Activated CD4-positive, alpha-beta T cell treated with anti-CD3 and anti-CD28 coated beads, Interleukin-2, Interleukin-6, amounts not matched to agents 100 ng/mL and 50 ng/mL, durations not matched to agents 16 hours and 8 hours (primary cell): ENCODE data around the gene FAM50B.

ENCODE experiments used
- DNase-seq: peaks from one replicate; pipeline ENCODE4 v3.0.0-alpha.2; 2020

The FAM50B gene

DNA sequence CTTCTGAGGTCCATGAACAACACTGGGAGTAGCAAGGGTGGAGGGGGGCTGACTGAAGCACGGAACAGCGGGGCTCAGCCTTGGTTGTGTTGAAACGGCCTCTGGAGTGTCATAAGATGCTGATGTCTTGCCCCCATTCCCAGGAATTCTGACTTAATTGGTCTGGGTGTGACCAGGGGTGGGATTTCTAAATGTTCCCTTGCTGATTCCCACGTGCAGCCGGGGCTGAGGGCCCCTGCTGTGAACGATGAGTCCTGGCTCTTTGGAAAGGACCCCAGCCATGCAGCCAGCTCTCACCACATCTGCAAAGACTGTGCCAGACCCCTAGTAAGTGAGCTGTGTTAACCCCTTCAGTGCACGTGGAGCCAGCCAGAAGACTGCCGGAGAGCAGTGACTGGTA lies 28.6 kb upstream of the FAM50B start:
- DNase-seq, result no peak

DNA sequence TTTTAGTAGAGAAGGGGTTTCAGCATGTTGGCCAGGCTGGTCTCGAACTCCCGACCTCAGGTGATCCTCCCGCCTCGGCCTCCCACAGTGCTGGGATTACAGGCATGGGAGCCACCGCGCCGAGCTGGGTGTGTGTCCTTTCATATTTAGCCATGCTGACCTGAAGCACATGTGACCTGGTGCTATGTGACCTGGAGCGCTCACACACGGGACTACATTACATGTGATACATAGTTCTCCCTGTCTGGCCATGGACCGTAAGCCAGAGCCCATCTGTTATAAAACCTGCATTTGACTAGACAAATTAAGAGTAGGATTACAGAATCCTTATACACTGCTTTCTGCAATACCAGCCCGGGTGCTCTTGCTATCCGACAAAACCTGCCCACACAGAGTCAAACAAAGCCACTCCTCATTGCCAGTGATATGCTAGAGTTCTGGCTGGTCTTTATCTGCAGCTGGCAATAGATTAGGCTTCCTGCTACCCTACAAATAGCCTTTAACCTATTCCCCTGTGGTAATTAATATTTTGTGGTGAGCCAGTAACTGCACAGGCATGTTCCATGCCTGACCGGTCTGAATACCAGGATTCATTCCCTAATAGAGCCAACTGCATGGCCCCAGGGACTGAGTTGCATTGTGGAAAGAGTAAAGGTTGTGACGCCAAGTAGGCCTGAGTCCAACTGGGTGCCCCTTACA lies 26.3 kb upstream of the FAM50B start:
- DNase-seq, result no peak

DNA sequence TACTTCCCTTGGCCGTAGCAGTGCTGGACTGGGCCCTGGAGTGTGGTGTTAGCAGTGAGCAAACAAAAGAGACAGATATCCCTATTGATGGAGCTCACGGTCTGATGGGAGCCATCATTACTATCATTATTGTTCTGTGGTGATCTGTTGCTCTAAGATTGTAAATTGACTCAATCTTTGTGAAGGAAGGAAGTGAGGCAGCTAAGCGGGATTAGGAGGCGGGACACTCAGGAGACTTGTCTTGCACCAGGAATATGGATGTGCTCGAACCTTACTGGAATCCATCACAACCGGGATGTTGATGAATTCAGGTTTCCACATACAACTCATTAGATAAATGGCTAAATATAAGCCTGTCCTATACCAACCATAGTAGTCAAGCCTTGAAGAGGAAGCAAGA lies 25.5 kb upstream of the FAM50B start:
- no peak for DNase-seq

DNA sequence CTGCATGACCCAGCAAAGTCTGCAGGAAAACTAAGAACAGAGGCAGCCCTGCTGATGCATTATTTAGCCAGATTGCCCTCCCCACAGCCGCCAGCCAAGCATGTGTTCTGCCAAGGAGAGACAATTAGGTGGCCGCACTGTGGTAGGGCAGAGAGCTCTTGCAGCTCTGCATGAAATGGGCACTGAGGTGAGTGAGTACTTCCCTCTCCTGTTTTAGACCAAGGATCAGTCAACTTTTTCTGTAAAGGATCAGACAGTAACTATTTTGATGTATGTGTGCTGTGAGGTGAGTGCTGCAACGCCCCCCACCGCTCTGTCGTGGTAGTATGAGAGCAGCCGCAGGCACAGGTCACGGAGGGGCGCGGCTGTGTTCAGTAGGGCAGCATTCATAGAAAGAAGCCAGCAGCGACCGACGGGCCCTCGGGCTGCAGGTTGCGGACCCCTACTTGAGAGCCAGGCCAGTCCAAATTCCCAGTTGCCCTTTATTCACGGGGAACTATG lies 23.8 kb upstream of the FAM50B start:
- DNase-seq, result no peak

DNA sequence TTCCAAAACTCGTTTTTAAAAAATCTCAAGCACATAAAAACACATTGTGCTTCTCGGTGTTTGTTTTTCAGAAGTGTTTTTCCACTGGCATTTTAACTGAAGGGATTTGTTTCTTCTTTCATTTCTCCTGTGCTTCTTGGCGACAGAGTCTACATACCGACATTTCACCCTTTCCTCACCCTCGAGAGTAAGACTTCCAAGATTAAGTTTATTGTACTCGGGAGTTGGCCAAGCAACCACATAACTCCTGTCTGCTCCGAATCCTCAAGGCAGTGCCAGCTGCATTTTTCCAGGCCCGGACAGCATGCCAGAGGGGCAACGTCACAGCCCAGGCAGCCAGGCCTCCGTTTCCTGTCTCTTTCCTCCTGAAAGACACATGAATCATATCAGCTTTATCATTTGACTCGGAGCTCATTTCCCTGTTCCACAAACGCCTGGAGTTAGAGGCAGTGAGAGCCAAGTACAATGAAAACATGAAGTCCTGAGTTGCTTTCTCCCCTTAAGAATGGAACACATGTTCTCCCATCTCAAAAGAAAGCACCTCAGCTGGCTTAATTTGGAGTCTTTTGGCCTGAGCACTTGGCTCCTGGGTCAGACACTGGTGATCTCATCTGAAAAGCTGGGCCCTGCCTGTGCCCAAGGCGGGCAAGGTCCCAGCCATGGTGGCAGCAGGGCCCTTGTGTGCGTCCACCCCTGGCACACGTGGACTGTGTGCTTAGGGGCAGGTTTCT lies 23.2 kb upstream of the FAM50B start:
- no peak for DNase-seq

DNA sequence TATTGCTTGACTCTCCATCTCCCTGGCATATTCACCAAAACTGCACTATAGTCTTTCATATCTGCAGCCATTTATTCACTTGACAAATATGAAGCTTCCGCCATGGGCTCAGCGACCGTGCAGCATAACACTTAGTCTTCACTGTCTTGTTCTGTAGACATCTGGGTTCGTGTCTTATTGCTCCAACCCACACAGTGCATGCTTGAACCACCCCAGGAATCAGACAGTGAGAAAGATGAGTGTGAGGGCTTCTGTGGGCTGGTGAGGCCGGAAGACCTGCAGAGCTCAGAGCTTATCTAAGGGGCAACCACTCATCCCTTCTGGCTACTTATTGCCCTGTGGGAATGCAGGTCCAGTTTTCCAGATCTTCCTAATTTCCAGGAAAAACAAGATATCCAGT lies 19.9 kb upstream of the FAM50B start:
- DNase-seq, result no peak

DNA sequence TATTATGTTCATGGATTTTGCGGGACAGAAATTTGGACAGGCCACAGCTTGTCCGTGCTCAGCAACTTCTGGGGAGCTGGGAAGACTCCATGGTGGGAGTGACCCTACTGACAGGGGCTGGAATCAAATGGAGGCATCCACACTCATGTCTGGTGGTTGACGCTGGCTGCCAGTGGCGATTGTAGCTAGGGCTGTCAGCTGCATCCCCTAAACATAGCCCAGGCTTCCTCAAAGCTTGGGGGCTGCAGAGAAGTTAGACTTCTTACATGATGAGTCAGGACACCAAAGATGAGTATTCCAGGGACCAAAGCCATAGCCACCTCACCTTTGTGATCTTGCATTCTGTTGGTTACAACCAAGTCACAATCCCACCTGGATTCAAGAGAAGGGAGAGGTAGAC lies 18.4 kb upstream of the FAM50B start:
- no peak for DNase-seq

DNA sequence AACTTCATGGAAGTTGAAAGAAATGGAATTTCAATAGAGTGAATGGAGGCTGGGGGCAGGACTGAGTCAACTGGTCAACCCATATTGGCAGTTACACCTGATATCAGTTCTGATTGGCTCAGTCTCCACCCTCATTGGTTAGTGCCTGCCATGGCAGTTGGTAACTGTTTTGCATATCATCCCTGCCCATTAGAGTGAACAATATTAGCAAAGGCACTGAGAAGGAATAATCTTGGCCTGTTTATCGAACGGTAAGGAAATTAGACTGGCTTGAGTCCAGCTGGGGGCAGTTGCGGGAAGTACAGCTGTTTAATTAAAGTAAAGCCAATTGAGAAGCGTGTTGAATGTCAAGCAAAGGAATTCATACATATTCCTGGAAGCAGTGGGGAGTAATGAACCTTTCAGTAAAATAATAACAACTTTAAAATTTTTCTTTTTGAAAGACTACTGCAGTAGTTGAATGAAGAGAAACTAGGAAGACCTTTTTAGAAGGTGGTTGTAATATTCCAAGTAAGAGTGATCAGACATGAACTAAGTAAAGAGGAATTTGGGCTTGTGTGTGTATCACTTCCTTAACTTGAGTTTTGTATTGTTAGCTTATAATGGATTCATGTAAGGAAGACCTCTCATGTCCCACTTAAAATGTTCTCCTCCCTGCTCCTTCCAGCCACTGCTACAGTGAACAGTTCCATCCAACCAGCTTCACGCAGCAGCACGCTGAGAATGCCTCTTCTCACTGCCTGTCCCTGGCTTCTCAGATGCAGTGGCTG lies 17.2 kb upstream of the FAM50B start:
- DNase-seq, result no peak

DNA sequence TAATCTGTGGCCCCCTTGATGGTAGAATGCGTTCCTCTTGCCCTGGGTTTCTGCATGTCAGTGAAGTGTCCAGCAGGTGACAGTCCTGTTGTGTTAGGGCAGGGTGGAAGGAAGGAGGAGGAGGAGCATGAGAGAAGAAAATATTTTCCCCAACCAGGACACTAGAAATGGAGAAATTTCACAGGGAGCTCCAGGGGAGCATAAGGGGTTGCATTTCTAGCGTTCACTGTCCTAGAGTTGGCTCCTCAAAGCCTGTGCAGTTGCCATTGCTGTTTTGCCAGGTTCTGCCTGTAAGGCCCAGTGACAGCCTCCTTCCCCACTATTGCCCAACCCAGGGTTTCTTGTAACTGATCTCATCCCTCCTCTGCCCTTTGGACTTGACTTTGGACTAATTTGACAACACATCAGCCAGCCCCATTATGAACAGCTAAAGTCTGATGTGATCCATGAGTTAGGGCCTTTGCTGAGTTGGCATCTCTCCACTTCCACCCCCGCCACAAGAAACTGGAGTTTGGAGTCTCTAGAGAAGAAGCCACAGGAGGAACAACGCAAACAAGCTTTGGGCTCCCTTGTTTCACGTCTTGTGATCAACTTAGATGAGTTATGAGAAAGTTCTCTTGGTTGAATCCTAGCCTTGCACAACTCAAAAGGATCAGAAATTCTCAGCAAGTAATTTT lies 14.0 kb upstream of the FAM50B start:
- no peak for DNase-seq

DNA sequence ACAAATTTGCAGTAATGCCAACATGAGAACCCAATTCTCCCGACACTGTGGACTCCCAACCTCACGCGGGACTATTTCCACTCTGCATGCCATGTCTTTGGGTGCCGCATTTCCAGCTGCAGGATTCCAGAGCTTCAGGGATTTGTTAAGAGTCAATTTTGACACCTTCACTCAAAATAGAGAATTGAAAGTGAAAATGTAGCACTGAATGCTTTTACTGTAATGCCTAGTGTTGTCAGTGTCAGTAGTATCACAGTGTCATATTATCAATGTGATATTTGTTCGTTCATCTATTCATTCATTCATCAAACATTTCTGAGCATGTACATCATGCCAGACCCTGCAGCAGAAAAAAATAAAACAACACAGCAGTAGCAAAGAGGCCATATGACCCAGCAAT lies 13.4 kb upstream of the FAM50B start:
- no peak for DNase-seq

DNA sequence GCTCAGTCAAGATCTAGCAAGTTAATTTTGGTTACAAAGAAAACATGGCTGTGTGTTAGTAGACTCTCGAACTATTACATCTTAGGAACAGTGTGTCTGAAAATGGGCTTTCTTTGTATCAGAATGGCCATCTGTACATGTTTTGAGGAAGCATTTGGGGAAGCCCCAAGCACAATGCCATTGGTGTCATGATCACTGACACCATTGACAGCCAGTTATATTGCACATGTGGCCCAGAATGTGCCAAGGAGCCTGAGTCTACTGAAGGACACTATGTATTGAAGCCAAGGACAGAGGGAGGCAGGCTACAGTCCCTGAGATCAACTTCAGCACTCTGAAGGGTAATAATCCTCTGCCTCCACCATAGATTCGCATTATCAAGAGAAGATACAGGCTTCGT lies 12.6 kb upstream of the FAM50B start:
- no peak for DNase-seq

DNA sequence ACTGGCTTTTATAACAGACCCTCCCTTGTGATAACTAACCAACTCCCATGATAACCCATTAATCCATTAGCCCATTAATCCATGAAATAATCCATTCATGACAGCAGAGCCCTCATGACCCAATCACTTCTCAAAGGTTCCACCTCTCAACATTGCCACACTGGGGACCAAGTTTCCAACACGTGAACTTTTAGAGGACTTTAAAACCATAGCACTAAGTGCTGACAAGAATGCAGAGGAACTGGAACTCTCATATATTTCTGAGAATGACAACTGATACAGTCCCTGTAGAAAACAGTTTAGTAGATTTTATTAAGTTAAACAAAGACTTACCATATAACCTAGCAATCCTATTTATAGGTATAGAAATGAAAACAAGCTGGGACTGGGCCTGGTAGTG lies 11.4 kb upstream of the FAM50B start:
- no peak for DNase-seq

DNA sequence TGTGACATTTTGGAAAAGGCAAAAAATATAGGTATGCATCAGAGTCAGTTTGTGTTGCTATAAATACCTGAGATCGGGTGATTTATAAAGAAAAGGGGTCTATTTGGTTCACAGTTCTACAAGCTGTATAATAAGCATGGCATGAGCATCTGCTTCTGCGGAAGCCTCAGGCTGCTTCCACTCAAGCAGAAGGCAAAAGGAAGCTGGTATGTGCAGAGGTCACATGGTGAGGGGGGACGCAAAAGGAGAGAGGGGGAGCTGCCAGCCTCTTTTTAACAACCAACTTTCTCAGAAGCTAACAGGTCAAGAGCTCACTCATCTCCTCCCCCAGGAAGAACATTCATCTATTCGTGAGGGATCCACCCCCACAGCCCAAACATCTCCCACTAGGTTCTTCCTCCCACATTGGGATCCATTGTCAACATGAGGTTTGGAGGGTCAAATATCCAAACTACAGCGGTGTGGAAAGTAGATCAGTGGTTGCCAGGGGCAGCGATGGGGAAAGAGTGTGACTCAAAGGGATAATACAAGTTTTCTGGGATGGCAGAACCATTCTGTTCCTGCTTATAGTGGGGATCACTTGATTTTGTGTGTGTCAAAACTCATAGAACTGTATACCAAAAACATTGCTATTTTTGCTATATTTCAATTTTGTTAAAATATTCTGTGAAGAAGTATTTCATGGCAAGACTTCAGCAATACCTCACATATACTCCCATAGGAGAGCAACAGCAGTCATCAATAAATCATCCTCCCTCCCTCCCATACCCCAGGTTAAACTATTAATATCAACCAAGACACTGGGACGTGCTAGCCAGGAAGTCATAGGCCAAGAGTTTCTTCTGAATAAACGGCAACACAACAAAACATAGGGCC lies 9.9 kb upstream of the FAM50B start:
- no peak for DNase-seq

DNA sequence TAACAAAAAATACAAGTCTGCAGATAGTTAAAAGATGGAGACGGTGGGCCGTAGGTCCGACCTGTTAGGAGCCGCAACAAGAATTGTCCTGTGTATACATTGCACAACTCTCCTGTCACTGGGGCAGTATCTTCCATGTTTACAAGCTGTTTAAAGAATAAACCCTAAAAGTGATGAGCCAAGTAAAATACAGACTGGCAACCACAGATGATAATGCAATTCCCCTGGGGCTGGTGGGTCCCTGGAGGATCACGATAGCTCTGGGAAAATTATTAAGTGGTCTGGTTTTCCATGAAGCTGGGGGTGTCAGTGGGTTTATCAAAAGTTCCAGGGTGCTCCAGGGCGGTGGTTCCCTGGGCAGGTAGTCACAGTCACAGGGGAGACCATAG lies 8.1 kb upstream of the FAM50B start:
- DNase-seq, result no peak

DNA sequence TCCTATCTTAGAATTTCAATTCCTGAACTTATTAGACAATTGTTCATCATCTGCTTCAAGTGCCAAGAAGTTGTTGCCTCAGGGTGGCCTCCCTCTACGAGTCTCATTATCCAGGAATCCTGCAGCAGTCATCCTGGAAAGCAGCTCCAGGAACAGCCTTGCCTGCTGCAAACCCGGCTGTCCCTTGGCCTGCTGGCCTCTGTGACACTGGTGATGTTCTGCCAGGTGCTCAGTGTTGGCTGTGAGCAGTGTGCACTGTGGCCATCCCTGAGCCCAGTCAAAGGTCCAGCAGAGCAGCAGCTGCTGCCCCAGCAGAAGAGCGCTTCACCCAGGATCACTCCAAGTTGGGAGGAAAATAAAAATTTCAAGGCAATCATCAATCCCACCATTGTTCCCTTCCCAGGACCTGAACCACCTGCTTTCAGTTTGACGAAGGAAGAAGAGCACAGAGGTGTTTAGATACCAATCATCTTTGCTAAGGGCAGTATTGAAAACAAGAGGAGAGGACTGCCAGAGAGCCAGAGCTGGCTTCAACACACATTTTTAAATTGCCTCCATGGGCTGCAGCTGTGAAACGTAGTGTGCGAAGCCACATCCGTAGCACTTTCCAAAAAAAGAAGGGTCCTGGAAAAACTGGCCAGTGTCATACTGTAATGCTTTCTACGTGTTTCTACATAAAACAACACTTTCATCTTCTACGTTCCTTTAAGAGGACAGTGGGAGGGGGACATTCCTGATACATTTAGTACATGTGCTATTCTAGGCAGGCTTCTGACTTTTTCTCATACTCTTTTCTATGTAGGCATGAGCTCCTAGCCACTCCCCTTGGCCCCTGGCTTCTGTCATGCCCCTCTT lies 7.2 kb upstream of the FAM50B start:
- no peak for DNase-seq

DNA sequence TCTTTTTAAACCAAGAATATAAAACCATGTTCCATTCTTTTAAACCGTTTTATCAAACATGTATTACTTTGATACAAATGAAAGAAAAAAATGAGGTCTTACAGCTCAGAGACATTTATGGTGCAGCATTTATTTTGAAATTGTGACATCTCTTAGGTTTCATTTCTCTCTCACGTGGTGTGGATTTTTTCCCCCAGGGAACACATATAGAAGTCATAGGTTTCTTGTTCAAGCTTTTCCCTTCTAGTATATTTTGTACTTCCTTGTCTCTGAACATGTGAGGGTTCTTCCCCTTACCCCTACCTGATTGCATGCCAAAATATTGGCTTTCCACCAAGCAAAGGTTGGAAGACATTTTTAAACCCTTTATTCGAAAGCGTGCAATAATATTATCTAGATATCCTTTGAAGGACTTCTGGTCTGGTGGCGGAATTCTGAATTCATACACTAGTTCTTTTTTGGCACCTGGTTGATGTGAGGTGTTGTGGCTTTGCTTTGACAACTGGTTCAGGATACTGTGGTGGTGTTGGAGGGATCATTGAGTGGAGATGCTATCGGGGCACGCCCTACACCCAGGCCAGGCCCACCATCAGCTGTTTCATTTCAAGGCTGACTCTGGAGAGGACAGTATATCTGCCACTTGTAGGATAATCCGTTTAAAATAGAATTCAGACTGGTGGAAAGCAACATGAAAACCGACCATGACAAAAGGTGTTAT lies 5.6 kb upstream of the FAM50B start:
- DNase-seq, result no peak

DNA sequence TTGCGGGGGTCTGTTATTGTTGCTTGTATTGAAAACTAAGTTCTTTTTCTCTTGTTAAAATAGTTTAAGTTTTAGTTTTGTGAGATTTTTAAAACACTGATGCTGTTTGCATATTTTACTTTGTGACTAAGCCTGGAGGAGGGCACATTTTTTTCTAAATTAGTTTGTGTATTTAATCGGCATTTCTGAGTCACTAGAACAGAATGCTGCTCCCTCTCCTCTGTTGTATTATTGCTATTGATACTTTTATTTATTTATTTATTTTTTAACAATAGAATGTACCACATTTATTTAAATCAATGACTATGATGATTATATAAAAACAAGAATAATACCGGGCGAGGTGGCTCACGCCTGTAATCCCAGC lies 5.1 kb upstream of the FAM50B start:
- DNase-seq, result no peak

DNA sequence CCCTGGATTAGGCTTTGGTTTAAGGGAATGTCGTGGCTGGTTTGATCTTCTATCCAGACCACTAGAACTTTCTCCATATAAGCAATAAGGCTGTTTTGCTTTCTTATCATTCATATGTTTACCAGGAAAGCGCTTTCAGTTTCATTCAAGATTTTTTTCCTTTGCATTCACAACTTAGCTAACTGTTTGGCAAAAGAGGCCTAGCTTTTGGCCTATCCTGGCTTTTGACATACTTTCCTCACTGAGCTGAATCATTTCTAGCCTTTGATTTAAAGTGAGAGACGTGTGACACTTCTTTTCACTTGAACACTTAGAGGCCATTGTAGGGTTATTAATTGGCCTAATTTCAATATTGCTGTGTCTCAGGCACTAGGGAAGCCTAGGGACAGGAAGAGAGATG lies 1.7 kb upstream of the FAM50B start:
- peak; percentile 75 for DNase-seq

DNA sequence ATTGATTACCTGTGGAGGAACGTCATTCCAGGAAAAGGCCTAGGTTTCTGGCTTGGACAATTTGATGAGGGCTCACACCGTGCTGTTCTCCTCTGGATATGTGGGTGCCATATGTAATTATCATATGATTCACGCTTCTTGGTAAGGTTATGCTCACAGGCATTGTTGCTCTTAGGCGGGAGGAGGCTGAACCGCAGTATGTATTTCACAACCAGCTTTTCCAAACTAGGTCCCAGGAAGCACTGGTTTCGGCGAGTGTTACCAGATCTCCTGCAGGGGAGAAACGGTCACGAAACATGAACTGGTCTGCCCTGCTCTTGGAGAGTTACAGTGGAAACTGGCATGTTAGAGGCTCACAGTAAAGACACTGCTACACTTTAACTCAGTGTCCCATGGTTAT lies 793 bp upstream of the FAM50B start:
- no peak for DNase-seq

DNA sequence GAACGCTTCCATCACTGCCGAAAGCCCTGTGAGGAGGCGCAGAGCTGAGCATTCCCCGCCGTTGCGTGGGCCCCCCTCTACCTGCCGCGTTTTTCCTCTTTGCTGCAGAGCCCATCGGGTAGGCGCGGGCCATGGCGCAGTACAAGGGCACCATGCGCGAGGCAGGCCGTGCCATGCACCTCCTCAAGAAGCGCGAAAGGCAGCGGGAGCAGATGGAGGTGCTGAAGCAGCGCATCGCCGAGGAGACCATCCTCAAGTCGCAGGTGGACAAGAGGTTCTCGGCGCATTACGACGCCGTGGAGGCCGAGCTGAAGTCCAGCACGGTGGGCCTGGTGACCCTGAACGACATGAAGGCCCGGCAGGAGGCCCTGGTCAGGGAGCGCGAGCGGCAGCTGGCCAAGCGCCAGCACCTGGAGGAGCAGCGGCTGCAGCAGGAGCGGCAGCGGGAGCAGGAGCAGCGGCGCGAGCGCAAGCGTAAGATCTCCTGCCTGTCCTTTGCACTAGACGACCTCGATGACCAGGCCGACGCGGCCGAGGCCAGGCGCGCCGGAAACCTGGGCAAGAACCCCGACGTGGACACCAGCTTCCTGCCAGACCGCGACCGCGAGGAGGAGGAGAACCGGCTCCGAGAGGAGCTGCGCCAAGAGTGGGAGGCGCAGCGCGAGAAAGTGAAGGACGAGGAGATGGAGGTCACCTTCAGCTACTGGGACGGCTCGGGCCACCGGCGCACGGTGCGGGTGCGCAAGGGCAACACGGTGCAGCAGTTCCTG lies 693 bp downstream of the FAM50B start:
- DNase-seq, result no peak
